HG02642 (cell line): ENCODE data around the gene SCAMP1.
"Not testable (repeated sequence)": the region's sequence is repeated elsewhere in the genome, so short reads cannot be mapped to it uniquely, and the experiment has no call there.

Experiments
- ATAC-seq: cut with Tn5 transposase; IDR thresholded peaks from one replicate; pipeline ENCODE4 v1.9.1; 2021; ENCODE audit warnings: mild to moderate bottlenecking; ENCODE audit not compliant: unreplicated experiment, poor library complexity

The SCAMP1 gene

DNA sequence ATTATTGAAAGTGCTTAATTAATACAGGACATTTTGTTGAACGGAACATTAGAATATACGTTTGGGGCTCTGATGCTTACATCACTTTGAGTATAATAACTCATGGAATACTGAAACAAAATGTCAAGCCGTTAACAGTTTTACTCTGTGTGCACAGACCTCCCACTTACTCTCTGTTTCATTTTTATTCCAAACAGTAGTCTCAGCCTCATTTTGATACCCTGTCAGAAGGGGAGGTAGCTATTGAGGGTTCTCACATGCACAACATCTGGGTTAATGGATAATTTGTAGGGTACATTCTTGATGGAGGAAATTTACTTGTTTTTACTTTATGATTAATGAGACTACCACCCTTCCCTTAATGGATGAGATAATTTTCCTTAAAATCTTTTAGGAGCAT lies 59.0 kb downstream of the SCAMP1 start:
- ATAC-seq, result peak; percentile 55

DNA sequence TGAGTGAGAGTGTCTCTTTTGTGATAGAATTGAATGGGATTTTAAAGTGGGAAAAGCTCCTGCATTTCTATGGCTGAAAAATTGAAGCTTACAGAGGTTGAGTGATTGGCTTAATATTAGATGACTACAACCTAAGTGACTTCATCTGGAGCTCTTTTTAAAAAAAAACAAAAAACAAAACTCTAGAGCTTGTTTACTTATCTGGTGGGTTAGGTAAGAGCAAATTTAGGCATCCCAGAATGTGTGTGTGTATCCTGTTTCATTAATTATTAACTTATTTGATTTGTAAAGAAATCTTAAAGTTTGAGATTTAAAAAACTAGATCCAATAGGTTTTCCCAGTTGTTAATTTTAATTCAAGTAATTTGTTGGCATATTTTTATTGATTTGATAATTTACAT lies 60.1 kb downstream of the SCAMP1 start:
- no peak for ATAC-seq

DNA sequence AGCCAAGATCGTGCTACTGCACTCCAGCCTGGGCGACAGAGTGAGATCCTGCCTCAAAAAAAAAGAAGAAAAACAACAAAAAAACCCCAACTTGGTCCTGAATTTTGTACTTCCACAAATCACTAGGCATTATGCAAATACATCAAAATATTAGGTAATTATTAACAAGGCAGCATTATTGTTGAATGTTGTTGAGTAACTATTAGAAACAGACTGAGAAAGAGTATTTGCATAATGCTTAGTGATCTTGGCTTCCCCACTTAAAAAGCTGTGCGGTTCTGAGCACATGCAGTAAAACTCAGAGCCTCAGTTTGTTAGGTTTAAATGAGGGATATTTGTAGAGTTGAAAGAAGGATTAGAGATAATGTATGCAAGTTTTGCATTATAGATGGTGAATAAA lies 64.2 kb downstream of the SCAMP1 start:
- ATAC-seq, result no peak

DNA sequence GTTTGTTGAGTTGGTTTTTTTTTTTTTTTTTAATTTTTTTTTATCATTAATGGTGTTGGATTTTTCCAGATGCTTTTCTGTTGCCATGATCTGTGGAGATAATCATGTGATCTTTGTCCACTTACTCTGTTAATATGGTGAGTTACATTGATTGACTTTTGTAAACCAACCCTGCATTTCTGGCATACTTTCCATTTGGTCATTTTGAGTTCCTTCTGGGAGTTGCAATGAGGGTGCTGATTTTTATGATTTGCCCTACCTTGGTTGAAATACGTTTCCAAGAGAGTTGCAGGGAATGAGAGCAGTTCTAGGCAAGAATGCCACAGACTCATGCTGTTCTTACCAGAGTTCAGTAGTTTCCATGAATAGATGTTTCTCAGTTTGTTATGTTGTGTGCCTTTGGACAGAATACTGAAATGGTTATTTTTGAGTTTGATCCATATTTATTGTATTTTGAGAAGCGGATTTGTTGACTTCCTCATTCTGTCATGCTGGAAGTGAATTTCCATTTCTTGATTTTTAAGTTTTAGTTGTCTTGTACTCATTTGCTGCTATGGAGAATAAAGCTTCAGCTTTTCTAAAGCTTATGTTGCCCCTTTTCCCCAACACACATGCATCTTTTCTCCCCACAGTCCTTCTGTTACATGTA lies 69.0 kb downstream of the SCAMP1 start:
- no peak for ATAC-seq

DNA sequence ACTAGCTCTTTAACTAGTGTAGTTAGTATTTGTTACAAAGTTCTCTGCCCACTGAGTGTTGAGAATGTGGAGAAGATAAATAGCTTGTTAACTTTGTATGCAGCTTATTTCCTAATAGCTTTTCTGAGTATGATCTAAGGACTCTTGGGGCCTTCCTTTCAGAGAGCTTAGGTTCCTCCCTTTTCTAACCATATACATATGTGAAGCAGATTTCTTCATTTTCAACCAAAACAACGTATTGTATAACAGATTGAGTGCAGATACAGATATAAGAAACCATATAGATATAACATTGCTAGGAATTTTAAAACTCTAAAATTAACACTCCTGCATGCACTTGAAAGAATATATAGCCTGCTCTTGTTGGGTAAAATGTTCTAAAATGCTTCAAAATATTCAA lies 70.4 kb downstream of the SCAMP1 start:
- no peak for ATAC-seq

DNA sequence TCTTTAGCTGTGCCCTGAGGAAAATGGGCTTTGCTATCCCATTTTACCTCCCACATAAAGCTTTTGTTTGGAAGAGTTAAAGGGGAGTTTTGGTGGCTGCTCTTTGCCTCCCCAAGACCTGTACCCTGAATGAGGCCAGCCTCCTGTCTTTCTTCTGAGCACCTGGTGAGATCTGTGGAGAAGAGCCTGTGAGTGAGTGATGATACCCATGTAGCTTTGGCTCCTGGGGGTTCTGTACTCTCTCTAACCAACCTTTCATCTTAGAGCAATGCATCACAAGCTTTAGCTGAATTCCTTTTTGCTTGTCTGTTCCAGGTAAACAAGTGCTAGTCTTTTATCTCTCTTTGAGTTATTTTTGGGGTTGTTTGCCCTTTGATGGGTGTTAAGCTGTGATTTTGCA lies 73.6 kb downstream of the SCAMP1 start:
- no peak for ATAC-seq

DNA sequence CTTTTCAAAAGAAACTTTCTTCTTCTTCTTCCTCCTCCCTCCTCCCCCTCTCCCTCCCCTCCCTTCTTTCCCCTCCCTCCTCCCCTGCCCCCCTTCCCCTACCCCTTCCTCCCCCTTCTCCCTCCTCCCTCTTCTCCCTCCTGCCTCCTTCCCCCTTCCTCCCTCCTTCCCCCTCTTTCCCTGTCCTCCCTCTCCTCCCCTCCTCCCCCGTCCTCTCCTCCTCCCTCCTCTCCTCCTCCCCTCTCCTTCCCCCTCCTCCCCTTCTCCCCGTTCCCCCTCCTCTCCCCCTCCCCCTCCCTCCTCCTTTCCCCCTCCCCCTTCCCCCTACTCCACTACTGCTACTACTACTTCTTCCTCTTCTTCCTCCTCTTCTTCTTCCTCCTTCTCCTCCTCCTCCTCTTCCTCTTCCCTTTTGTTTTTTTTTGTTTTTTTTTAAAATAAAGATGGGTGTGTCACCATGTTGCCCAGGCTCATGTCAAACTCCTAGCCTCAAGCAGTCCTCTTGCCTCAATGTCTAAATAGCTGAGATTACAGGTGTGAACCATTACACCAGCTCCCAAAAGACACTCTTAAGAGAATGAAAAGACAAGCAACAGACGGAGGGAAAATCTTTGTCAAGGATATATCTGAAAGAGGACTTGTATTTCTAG lies 87.5 kb downstream of the SCAMP1 start:
- no peak for ATAC-seq

DNA sequence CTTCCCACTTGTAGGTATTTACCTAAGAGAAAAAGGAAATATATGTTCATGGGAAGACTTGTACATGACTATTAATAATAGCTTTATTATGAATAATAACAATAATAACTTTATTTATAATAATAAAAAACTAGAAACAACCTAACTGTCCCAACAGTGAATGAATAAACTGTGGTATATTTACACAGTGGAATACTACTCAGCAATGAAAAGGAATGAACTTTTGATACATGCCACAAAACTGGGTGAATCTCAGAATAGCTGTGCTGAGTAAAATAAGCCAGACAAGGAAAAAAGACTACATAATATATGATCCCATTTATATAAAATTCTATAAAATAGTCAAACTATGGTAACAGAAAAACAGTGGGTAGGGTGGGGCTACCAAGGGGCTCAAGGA lies 88.7 kb downstream of the SCAMP1 start:
- no peak for ATAC-seq

DNA sequence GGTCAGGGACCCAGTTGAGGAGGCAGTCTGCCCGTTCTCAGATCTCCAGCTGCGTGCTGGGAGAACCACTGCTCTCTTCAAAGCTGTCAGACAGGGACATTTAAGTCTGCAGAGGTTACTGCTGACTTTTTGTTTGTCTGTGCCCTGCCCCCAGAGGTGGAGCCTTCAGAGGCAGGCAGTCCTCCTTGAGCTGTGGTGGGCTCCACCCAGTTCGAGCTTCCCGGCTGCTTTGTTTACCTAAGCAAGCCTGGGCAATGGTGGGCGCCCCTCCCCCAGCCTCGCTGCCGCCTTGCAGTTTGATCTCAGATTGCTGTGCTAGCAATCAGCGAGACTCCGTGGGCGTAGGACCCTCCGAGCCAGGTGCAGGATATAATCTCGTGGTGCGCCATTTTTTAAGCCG lies 97.1 kb downstream of the SCAMP1 start:
- not testable (repeated sequence) for ATAC-seq

DNA sequence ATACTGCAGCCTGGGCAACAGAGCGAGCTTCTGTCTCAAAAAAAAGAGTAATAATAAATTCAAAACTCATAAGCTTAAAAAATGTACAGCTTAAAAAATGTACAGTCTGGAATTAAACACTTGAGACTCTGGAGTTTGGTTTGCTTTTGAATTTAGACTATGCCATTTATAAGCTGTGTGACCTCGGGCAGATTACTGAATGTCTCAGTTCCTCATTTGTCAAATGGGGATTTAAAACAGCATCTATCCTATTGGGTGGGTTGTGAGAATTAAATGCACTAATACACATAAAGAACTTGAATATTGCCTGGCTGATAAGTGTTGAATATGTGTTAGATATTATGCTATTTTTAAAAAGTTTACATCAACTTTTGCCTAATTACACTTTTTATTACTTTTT lies 98.4 kb downstream of the SCAMP1 start:
- no peak for ATAC-seq

DNA sequence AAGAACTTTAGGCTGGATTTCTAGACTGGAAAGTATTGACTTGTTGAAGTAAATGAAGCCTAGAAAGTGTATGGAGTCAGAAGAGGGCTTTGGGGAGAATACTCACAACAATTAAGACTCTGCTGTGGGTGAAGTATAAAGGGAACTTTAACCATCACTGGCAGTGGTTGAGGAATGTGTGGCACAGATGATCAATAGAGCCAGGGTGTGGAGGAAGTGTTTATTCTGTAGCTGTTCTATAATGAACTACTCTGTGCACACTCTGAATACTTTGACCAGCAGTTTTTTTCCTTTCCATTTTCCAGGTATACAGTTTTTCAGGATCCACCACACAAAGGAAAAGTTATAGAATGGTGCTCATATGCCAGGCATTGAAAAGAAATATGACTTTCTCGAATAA lies 106.7 kb downstream of the SCAMP1 start:
- ATAC-seq, result no peak

DNA sequence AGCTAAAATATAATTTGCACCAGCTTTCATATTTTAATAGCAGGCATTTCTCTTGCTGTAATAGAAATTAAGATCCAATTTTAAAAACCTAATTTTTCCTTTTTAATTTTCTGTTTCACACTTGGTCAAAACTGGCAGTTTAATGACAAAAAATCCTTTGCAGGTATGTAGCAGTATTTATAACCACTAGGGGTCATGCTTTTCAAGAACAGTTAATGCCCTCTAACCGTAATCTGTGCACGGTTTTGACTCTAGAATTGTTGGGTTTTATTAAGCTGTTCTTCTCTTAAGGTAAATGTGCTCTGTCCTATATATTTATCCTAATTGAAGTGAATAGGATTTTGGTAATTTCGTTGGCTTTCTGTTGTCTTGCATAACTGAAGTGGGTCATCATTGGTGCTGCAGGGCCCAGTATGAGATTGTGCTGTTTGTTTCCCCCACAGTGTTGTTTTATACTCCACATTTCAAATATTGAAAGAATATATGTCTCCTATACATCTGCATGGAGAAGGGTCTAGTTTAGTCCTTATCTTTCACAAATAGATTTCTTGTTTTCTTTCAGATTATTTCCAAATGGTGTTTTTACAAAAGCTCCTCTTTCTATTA lies 107.4 kb downstream of the SCAMP1 start:
- no peak for ATAC-seq

DNA sequence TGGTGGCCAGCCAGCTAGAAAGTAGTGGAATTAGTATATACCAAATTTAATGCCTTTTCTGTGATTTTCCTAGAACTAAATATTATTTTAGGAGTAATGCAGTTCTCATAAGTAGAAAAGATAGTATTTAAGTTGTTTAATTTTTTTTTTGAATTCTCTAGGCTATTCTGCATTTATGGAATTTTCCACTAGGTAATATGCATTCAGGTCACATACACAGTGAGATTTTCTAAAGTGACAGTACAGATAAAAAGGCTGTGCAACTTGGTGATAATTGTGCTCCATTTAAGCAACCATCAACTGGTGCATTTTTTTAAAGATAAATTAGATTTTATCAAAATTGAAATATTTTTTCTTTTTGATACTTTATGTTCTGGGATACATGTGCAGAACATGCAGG lies 111.5 kb downstream of the SCAMP1 start:
- ATAC-seq, result no peak

DNA sequence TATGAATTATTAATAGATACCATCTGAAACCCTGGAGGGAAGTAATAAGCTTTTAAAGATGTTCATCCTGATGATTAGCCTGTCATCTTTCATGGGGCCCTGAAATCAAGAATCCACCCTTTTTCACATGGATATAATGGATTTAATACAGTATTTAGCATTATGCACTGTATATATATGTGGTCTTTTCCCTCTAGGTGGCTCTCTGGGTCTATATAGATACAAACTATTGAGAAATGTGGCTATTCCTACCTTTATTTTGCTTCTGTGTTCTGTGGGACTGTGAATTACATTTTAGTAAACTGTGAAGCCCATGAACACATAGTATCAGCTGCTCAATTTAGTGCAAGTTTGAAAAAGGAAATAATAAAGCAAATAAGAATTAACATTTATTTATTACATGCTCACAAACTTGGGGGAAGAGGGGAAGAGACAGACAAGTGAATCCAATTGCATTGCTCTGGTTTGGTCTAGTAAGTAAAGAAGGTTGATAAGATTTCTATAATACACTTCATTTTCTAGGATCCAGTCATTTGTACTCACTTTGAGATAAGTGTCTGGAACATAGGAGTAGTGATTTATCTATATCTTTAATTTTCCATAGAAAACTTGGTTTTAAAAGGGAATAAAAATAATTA lies 112.2 kb downstream of the SCAMP1 start:
- no peak for ATAC-seq

DNA sequence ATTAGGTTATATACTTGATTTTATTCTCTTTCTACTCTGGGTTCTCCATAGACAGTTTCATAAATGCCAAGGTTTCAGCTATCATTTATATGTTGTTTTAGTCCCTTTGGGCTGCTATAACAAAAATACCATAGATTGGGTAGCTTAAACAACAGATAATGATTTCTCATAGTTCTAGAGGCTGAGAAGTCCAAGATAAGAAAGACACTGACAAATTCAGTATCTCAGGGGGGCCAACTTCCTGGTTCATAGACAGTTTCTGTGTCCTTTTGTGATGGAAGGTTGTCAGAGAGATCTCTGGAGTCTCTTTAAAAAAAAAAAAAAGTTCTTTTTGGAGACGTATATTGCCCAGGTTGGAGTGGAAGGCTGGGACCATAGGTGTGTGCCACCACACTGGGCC lies 113.3 kb downstream of the SCAMP1 start:
- no peak for ATAC-seq

DNA sequence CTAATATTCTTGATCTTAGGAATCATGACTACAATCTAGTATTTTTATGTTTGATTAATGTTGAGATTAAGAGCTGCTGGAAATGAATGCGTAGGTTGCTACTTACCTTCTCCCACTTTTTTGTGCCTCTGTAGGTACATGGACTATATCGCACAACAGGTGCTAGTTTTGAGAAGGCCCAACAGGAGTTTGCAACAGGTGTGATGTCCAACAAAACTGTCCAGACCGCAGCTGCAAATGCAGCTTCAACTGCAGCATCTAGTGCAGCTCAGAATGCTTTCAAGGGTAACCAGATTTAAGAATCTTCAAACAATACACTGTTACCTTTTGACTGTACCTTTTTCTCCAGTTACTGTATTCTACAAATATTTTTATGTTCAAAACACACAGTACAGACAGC lies 115.0 kb downstream of the SCAMP1 start:
- ATAC-seq, result no peak

DNA sequence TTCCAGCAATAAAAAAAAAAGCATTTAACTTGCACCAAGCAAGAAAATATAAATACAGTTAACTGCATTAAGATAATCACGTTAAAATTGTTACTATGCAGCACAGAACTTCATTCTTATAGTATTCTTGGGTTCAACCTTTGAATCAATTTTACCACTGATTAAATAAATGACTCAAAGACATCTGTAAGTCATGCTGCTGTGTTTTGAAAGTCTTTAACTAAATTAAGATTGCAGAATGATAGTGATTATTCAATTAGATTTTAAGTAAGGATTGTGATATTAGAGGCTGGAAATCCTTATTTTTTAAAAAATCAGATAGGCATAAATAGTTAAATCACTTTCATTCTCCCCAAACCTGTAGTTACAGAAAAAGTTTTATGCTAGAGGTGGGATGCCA lies 116.4 kb downstream of the SCAMP1 start:
- no peak for ATAC-seq

DNA sequence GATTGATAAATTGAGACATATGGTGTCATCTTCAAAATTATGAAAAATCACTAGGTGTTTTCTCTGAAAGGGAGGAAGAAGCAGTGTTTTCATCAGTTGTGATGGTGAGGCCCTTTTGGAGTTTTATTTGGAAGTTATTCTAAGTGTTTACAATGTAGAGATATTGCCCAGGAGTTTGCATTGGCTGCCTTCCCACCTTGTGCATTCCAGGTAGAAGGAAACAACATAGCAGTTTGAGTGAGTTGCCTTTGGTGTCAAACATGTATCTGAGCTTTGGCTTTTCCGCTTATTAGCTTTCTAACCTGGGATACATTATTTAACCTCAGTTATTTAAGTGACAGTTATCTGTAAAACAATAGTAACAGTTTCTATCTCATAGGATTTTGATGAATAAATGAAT lies 122.5 kb downstream of the SCAMP1 start:
- no peak for ATAC-seq

DNA sequence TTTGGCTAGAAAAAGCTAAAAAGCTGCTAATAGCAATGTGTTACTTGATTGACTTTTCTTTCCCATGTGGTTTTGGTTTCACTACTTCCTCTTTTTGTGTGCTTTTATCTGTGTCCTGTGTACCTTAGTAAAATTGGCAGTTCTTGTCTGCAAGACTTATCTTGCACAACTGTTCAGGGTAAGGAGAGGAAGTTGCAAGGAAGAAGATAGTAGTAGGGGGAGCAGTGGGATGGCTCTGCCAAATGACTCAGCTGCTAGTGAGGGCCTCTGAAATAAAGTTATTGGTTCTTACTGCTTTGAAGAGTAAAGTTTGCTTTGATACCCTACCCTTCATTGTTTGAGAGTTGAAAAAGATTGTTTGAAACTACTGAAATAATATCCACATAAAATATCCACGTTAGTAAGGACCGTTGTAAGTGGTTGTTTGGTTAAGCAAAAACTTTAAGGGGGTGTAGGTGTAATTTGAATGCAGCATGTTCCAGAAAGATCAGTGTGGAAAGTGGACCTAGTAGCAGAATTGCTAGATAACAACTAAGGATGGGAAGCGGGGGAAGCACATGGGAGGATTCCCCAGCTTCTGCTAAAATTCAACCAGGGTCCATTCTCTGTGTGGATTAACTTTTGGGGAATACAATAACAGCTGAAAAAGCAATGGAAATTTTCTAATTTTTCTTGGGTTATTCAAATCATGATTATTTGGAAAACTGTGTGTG lies 123.5 kb downstream of the SCAMP1 start:
- peak; percentile 81 for ATAC-seq

DNA sequence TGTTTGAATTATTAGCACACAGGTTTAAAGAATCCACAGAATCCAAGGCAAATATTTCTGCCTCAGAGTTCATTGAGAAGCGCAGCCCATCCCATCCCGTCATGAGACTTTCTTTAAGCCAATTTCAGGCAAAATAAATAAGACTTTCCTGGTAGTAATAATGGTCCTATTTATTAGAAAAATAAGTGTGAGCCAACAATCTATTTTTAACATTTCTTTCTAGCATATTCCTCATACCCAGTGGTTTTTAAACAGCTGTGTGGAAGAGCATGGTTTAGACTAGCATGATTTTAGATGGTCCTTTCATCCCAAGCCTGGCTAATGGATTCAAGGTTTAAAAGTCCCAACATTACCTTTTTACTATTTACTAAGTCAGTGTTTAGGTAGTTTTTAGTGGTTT lies 125.8 kb downstream of the SCAMP1 start:
- ATAC-seq, result no peak

DNA sequence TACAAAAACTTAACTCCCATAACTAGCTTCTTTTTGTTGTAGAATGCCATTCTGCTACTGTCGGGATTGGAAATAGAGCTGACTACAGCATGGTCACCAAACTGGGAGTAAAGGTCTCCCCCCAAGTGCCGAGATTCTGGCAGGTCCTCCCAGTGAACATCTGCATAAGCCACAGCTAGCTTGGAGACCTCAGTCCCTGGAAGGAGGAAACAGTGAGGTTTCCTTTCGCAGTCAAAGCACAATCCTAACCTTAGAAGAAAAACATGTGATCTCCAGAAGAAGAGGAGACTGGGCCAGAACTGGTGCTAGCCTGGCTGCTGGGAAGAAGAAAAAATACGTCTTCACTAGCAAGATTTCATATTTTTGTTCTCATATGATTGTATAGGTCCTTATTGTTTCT lies 127.4 kb downstream of the SCAMP1 start:
- no peak for ATAC-seq
